ENCODE measurements around the gene LRRC4B.

DNA sequence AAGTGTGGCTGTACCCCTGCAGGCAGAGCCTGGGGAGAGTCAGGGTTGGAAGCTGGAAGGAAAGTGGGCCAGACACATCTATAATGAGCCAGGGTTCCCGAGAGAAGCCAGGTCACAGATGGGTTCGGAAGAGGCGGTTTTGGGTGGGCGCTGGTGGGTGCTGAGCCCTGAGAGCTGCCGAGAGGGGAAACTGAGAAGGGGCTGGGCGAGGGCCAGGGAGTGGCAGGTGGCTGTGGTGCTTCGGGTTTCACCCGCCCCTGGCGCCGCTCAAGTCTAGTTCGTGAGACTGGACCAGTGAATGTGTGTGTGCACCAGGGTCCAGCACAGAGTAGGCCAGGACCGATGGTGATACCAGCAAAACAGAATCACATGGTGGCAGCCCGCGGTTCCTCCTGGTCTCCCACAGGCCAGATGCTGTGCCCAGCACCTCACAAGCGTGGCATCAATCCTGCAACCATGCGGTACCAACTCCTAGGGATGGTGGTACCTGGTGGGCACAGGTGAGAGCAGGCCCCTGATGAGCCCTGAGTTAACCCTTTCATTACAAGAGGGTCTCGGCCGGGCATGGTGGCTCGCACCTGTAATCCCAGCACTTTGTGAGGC, 1.8 kb upstream of the LRRC4B start:
- no peak for TF ChIP-seq POLR2A (IDR thresholded peaks at IDR 0.05)
- TF ChIP-seq, protein P1, sequence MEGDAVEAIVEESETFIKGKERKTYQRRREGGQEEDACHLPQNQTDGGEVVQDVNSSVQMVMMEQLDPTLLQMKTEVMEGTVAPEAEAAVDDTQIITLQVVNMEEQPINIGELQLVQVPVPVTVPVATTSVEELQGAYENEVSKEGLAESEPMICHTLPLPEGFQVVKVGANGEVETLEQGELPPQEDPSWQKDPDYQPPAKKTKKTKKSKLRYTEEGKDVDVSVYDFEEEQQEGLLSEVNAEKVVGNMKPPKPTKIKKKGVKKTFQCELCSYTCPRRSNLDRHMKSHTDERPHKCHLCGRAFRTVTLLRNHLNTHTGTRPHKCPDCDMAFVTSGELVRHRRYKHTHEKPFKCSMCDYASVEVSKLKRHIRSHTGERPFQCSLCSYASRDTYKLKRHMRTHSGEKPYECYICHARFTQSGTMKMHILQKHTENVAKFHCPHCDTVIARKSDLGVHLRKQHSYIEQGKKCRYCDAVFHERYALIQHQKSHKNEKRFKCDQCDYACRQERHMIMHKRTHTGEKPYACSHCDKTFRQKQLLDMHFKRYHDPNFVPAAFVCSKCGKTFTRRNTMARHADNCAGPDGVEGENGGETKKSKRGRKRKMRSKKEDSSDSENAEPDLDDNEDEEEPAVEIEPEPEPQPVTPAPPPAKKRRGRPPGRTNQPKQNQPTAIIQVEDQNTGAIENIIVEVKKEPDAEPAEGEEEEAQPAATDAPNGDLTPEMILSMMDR (IDR thresholded peaks at IDR 0.05) = no peak

Data from heart left ventricle (tissue), 13 donors.